Fibroblast of the aortic adventitia (primary cell): Measurements from ENCODE around the gene PEX5L. TPM values are rescaled to one million over a fixed set of nuclear protein-coding genes. Genes with fewer than 3 reads are reported as not detected.

Experiments used
- DNase-seq: peaks from one replicate; pipeline ENCODE4 v3.0.0-alpha.2; 2010; ENCODE audit warnings: low read depth
- H3K4me3 ChIP-seq: 2 replicates; pipeline ENCODE4 v1.5.1; 2011; ENCODE audit warnings: low read depth, mild to moderate bottlenecking, control low read depth, low read length, moderate library complexity
- CTCF ChIP-seq: IDR thresholded peaks from 2 replicates; pipeline ENCODE4 v1.5.1; 2011; ENCODE audit warnings: mild to moderate bottlenecking, low read length, control low read depth, inconsistent platforms; ENCODE audit not compliant: insufficient read depth
- total RNA-seq: library from RNA; depleted of rRNA; stranded (reverse); fragments of >200 nt; gene quantifications from 2 replicates; pipeline ENCODE4 v1.2.3, GENCODE V29; 2012; ENCODE audit warnings: low replicate concordance

Gene PEX5L
- total RNA-seq, 1 donor, result 0.27 TPM

GRCh38 chr3:179953993-179954870 is 82.5 kb downstream of the PEX5L start:
- TF ChIP-seq CTCF, result no peak
- no peak overlapping the region for H3K4me3 ChIP-seq
- no peak for DNase-seq

GRCh38 chr3:179950840-179951239 is 85.9 kb downstream of the PEX5L start:
- no peak overlapping the region for H3K4me3 ChIP-seq
- no peak for DNase-seq
- no peak for TF ChIP-seq CTCF

- TF ChIP-seq CTCF, result no peak
- DNase-seq, result no peak
- no peak overlapping the region for H3K4me3 ChIP-seq
These were observed 86.9 kb downstream of the PEX5L start for GRCh38 chr3:179949869-179950268.

- H3K4me3 ChIP-seq, result no peak overlapping the region
- DNase-seq, result no peak
- TF ChIP-seq CTCF, result no peak
These were observed 87.3 kb downstream of the PEX5L start for GRCh38 chr3:179949412-179949811.

GRCh38 chr3:179948740-179949139 is 88.0 kb downstream of the PEX5L start:
- DNase-seq, result no peak
- TF ChIP-seq CTCF, result no peak
- no peak overlapping the region for H3K4me3 ChIP-seq

- no peak overlapping the region for H3K4me3 ChIP-seq
- no peak for TF ChIP-seq CTCF
- DNase-seq, result no peak
These were observed 91.2 kb downstream of the PEX5L start for GRCh38 chr3:179945569-179945968.
